ENCODE data around the gene CHKA. TPM values are rescaled to one million over a fixed set of nuclear protein-coding genes. Genes with fewer than 3 reads are reported as not detected.

Gene CHKA

GRCh38 chr11:68002938-68003845 is 118.0 kb downstream of the CHKA start:
- peak overlapping the region; percentile 77 for H3K27ac ChIP-seq (replicated peaks)
- DNase-seq (ENCODE audit: low read depth in 1 of 2, low spot score in 1 of 2) = peak in 1 of 2 experiments; percentile 55
- TF ChIP-seq, protein P1, sequence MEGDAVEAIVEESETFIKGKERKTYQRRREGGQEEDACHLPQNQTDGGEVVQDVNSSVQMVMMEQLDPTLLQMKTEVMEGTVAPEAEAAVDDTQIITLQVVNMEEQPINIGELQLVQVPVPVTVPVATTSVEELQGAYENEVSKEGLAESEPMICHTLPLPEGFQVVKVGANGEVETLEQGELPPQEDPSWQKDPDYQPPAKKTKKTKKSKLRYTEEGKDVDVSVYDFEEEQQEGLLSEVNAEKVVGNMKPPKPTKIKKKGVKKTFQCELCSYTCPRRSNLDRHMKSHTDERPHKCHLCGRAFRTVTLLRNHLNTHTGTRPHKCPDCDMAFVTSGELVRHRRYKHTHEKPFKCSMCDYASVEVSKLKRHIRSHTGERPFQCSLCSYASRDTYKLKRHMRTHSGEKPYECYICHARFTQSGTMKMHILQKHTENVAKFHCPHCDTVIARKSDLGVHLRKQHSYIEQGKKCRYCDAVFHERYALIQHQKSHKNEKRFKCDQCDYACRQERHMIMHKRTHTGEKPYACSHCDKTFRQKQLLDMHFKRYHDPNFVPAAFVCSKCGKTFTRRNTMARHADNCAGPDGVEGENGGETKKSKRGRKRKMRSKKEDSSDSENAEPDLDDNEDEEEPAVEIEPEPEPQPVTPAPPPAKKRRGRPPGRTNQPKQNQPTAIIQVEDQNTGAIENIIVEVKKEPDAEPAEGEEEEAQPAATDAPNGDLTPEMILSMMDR (IDR thresholded peaks at IDR 0.05; ENCODE audit: insufficient read depth, low read length) = no peak
- TF ChIP-seq SPI1 (IDR thresholded peaks at IDR 0.05; ENCODE audit: borderline replicate concordance, low read depth) = peak; percentile 70

More at GRCh38 chr11:68002938-68003845, 118.0 kb downstream of the CHKA start:
- peak overlapping the region; percentile 73 for H3K4me3 ChIP-seq (replicated peaks; ENCODE audit: insufficient read depth, low read length)
- H3K27me3 ChIP-seq (ENCODE audit: insufficient read depth, poor library complexity, severe bottlenecking) = no peaks in the 10 kb centered on the region

Small RNA genes within 50 kb of the gene (microRNA-seq; reads per million reads assigned to microRNA genes)
- not detected for gene MIR4691
- gene MIR6753 = not detected
- gene MIR7113 = not detected

Measured in HL-60 (cell line).